HepG2 (cell line): Measurements from ENCODE around the gene RSPRY1. TPM values are rescaled to one million over a fixed set of nuclear protein-coding genes. Genes with fewer than 3 reads are reported as not detected.
A peak's percentile ranks its signal among the peaks of the same experiment; 100 is the strongest.

Experiments used
- FOXA1 ChIP-seq, 2 experiments: fragments of 450-650 bp in 1 of 2; sonication (generic) in 1 of 2; formaldehyde crosslinking in 1 of 2; IDR thresholded peaks; 2 replicates each; pipeline versions ENCODE4 v1.4.0 to v1.6.1; 2016 to 2020; ENCODE audit warnings: missing genetic modification reagents in 1 of 2
- NFKBIZ ChIP-seq: IDR thresholded peaks from 2 replicates; pipeline ENCODE4 v1.6.1; 2018; ENCODE audit warnings: missing genetic modification reagents, missing compliant biosample characterization
- PTBP1 ChIP-seq: fragments of 200-400 bp; formaldehyde crosslinking; IDR thresholded peaks from 2 replicates; pipeline ENCODE4 v1.6.1; 2018; ENCODE audit warnings: low read length, low read depth; ENCODE audit not compliant: poor library complexity, severe bottlenecking
- RAD51 ChIP-seq: fragments of 450-650 bp; IDR thresholded peaks from 2 replicates; pipeline ENCODE4 v1.6.1; 2016; ENCODE audit warnings: borderline replicate concordance
- RELA ChIP-seq: sonication (generic); formaldehyde crosslinking; IDR thresholded peaks from 2 replicates; pipeline ENCODE4 v1.4.0; 2020; ENCODE audit warnings: missing genetic modification reagents
- RFX3 ChIP-seq: IDR thresholded peaks from 2 replicates; pipeline ENCODE4 v1.6.1; 2016; ENCODE audit warnings: missing biosample characterization, missing genetic modification reagents
- RFXANK ChIP-seq: IDR thresholded peaks from 2 replicates; pipeline ENCODE4 v1.6.1; 2016
- SALL2 ChIP-seq: sonication (generic); formaldehyde crosslinking; IDR thresholded peaks from 2 replicates; pipeline ENCODE4 v1.8.1; 2023; ENCODE audit warnings: mild to moderate bottlenecking, missing genetic modification reagents, inconsistent platforms
- SIX1 ChIP-seq: sonication (generic); formaldehyde crosslinking; IDR thresholded peaks from 2 replicates; pipeline ENCODE4 v1.4.0; 2020; ENCODE audit warnings: missing genetic modification reagents, borderline replicate concordance
- ZFY ChIP-seq: sonication (generic); formaldehyde crosslinking; IDR thresholded peaks from 2 replicates; pipeline ENCODE4 v1.4.0; 2020; ENCODE audit warnings: missing genetic modification reagents
- ZMYM3 ChIP-seq: sonication (generic); formaldehyde crosslinking; IDR thresholded peaks from 2 replicates; pipeline ENCODE4 v1.5.1; 2020; ENCODE audit warnings: mild to moderate bottlenecking, missing genetic modification reagents
- ZNF567 ChIP-seq: sonication (generic); formaldehyde crosslinking; IDR thresholded peaks from 2 replicates; pipeline ENCODE4 v1.8.1; 2023; ENCODE audit warnings: mild to moderate bottlenecking, missing genetic modification reagents, borderline replicate concordance
- ZNF629 ChIP-seq: sonication (generic); formaldehyde crosslinking; conservative IDR thresholded peaks from 2 replicates; pipeline ENCODE4 v1.5.0; 2020; ENCODE audit warnings: missing genetic modification reagents
- ZNF782 ChIP-seq: sonication (generic); formaldehyde crosslinking; IDR thresholded peaks from 2 replicates; pipeline ENCODE4 v1.4.0; 2020; ENCODE audit warnings: missing genetic modification reagents, mild to moderate bottlenecking, borderline replicate concordance
- ZNF816 ChIP-seq: sonication (generic); formaldehyde crosslinking; IDR thresholded peaks from 2 replicates; pipeline ENCODE4 v1.8.0; 2022; ENCODE audit warnings: missing genetic modification reagents, mild to moderate bottlenecking, borderline replicate concordance
- polyA plus RNA-seq, 8 experiments: library from polyadenylated mRNA; depleted of rRNA in 3 of 8; stranded (reverse) in 7 of 8; unstranded in 1 of 8; fragments of >200 nt; fragmentation: Illumina TruSeq in 4 of 8; extraction: Trizol in 4 of 8; gene quantifications; 2 replicates each; pipeline versions ENCODE4 v1.2.1 to v1.2.3, GENCODE V29; 2011 to 2016; ENCODE audit warnings: low read depth in 4 of 8, missing spikeins in 1 of 8, mixed read lengths in 1 of 8; ENCODE audit not compliant: insufficient read depth in 1 of 8
- total RNA-seq, 5 experiments: library from RNA; depleted of rRNA; stranded (reverse); fragments of >200 nt; fragmentation: Illumina TruSeq; extraction: Trizol; gene quantifications; 2 replicates each; pipeline ENCODE4 v1.2.3, GENCODE V29; 2016; ENCODE audit warnings: low read depth in 1 of 5
- TF ChIP-seq, protein P1 (sequence below): sonication (generic); formaldehyde crosslinking; IDR thresholded peaks from 2 replicates; pipeline ENCODE4 v1.8.1; 2023; ENCODE audit warnings: mild to moderate bottlenecking, missing genetic modification reagents, borderline replicate concordance
- TF ChIP-seq, protein P2 (sequence below): sonication (generic); formaldehyde crosslinking; IDR thresholded peaks from 2 replicates; pipeline ENCODE4 v1.4.0; 2020; ENCODE audit warnings: mild to moderate bottlenecking, low read depth, missing genetic modification reagents
- TF ChIP-seq, protein P3 (sequence below): sonication (generic); formaldehyde crosslinking; IDR thresholded peaks from 2 replicates; pipeline ENCODE4 v1.4.0; 2020; ENCODE audit warnings: missing genetic modification reagents
- TF ChIP-seq, protein P4 (sequence below): sonication (generic); formaldehyde crosslinking; IDR thresholded peaks from 2 replicates; pipeline ENCODE4 v1.8.0; 2022; ENCODE audit warnings: mild to moderate bottlenecking, missing genetic modification reagents
- TF ChIP-seq, protein P5 (sequence below): sonication (generic); formaldehyde crosslinking; IDR thresholded peaks from 2 replicates; pipeline ENCODE4 v1.5.0; 2020; ENCODE audit warnings: missing genetic modification reagents
- TF ChIP-seq, protein P6 (sequence below): sonication (generic); formaldehyde crosslinking; IDR thresholded peaks from 2 replicates; pipeline ENCODE4 v1.5.0; 2020; ENCODE audit warnings: missing genetic modification reagents

The RSPRY1 gene
- total and polyA plus RNA-seq, 2 of the 13 experiments (the other 11 are each of a cell fraction or from before 2014, with no cell fraction given): 53.4 to 61.0 TPM

DNA sequence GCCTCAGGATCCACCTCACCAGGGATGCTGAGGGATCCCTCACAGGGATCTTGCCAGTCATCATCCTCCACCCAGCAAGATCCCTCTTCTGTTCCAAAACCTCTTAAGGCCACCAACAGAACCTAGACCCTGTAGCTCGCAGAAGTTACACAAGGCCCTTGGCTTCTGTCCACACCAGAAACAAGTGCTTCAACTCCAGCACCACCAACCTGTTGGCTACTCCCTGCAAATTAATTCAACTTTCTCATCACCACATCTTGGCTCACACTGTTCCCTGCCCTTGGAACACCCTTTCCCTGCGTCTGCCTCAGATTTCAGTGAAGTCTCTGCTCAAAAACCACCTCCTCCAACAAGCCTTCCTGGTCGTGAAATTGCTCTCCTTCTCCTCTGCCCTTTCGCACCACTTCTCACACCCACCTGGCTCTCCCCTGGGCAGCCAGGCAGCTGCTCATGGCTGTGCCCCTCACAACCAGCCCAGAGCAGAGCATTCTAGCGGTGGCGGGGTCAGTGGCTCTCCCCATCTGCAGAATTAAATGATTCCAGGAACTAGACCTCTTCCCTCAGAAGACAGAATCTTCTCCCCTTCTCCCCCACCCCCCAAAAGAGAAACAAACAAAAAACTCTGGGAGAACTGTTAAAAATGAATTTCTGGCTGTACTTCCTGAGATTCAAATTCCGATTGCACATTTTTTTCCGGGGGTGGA lies 96.5 kb downstream of the RSPRY1 start (continued):
- TF ChIP-seq, protein P1, sequence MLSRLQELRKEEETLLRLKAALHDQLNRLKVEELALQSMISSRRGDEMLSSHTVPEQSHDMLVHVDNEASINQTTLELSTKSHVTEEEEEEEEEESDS: 0 out of 2 replicates have a peak, but pooled peaks have one; percentile 8
- TF ChIP-seq RELA (CRISPR knock-in tag): no peak
- TF ChIP-seq ZNF782: no peak
- no peak for TF ChIP-seq SALL2 (CRISPR knock-in tag)
- TF ChIP-seq NFKBIZ (CRISPR knock-in tag): no peak
- TF ChIP-seq RAD51: no peak
- TF ChIP-seq ZNF567 (CRISPR knock-in tag): no peak
- TF ChIP-seq ZFY: no peak
- TF ChIP-seq, protein P2, sequence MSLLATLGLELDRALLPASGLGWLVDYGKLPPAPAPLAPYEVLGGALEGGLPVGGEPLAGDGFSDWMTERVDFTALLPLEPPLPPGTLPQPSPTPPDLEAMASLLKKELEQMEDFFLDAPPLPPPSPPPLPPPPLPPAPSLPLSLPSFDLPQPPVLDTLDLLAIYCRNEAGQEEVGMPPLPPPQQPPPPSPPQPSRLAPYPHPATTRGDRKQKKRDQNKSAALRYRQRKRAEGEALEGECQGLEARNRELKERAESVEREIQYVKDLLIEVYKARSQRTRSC (CRISPR knock-in tag): no peak
- TF ChIP-seq, protein P3, sequence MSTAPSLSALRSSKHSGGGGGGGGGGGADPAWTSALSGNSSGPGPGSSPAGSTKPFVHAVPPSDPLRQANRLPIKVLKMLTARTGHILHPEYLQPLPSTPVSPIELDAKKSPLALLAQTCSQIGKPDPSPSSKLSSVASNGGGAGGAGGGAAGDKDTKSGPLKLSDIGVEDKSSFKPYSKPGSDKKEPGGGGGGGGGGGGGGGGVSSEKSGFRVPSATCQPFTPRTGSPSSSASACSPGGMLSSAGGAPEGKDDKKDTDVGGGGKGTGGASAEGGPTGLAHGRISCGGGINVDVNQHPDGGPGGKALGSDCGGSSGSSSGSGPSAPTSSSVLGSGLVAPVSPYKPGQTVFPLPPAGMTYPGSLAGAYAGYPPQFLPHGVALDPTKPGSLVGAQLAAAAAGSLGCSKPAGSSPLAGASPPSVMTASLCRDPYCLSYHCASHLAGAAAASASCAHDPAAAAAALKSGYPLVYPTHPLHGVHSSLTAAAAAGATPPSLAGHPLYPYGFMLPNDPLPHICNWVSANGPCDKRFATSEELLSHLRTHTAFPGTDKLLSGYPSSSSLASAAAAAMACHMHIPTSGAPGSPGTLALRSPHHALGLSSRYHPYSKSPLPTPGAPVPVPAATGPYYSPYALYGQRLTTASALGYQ: no peak
- TF ChIP-seq ZNF816 (CRISPR knock-in tag): no peak
- TF ChIP-seq FOXA1 (IDR thresholded peaks at IDR 0.05): no peak
- TF ChIP-seq FOXA1 (CRISPR knock-in tag; IDR thresholded peaks at IDR 0.05): peak; percentile 22; the same call in 1 of the 2 replicates
- TF ChIP-seq SIX1 (CRISPR knock-in tag): no peak
- TF ChIP-seq, protein P4, sequence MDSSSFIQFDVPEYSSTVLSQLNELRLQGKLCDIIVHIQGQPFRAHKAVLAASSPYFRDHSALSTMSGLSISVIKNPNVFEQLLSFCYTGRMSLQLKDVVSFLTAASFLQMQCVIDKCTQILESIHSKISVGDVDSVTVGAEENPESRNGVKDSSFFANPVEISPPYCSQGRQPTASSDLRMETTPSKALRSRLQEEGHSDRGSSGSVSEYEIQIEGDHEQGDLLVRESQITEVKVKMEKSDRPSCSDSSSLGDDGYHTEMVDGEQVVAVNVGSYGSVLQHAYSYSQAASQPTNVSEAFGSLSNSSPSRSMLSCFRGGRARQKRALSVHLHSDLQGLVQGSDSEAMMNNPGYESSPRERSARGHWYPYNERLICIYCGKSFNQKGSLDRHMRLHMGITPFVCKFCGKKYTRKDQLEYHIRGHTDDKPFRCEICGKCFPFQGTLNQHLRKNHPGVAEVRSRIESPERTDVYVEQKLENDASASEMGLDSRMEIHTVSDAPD (CRISPR knock-in tag): no peak
- no peak for TF ChIP-seq ZMYM3 (CRISPR knock-in tag)
- no peak for TF ChIP-seq PTBP1
- TF ChIP-seq RFX3 (CRISPR knock-in tag): no peak
- TF ChIP-seq, protein P5, sequence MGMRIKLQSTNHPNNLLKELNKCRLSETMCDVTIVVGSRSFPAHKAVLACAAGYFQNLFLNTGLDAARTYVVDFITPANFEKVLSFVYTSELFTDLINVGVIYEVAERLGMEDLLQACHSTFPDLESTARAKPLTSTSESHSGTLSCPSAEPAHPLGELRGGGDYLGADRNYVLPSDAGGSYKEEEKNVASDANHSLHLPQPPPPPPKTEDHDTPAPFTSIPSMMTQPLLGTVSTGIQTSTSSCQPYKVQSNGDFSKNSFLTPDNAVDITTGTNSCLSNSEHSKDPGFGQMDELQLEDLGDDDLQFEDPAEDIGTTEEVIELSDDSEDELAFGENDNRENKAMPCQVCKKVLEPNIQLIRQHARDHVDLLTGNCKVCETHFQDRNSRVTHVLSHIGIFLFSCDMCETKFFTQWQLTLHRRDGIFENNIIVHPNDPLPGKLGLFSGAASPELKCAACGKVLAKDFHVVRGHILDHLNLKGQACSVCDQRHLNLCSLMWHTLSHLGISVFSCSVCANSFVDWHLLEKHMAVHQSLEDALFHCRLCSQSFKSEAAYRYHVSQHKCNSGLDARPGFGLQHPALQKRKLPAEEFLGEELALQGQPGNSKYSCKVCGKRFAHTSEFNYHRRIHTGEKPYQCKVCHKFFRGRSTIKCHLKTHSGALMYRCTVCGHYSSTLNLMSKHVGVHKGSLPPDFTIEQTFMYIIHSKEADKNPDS (CRISPR knock-in tag): no peak
- no peak for TF ChIP-seq RFXANK (CRISPR knock-in tag)
- peak; percentile 4; the same call in 1 of the 2 replicates for TF ChIP-seq ZNF629 (CRISPR knock-in tag)
- TF ChIP-seq, protein P6, sequence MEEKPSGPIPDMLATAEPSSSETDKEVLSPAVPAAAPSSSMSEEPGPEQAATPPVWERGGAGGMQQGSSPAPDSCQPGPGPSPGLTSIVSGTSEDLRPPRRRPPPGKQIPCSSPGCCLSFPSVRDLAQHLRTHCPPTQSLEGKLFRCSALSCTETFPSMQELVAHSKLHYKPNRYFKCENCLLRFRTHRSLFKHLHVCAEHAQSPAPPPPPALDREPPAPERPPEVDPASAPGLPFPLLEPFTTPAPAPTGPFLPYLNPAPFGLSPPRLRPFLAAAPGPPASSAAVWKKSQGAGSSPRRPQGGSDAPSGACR (CRISPR knock-in tag): no peak
